ELR (cell line): ENCODE results near the gene RB1.
"Not testable (repeated sequence)": the region's sequence is repeated elsewhere in the genome, so short reads cannot be mapped to it uniquely, and the experiment has no call there.

Experiments used
- DNase-seq: peaks from one replicate; pipeline ENCODE4 v3.0.0-alpha.2; 2015; ENCODE audit warnings: low read depth

RB1 gene

GRCh38 chr13:48410199-48410598 lies 106.6 kb downstream of the RB1 start:
- no peak for DNase-seq

GRCh38 chr13:48411147-48411794 lies 107.7 kb downstream of the RB1 start:
- no peak for DNase-seq

GRCh38 chr13:48411841-48412531 lies 108.4 kb downstream of the RB1 start:
- DNase-seq, result peak; percentile 45

GRCh38 chr13:48412881-48413351 lies 109.4 kb downstream of the RB1 start, which contains the start of gene LPAR6:
LPAR6 (minus strand) TSS chr13:48413113; CDS start chr13:48412423, 690 bp downstream.
- DNase-seq, result peak; percentile 63

- DNase-seq, result no peak
Observed at GRCh38 chr13:48414501-48414900, 111.0 kb downstream of the RB1 start.

GRCh38 chr13:48415516-48415915 lies 112.0 kb downstream of the RB1 start:
- DNase-seq, result no peak

- DNase-seq, result not testable (repeated sequence)
Observed at GRCh38 chr13:48422003-48422402, 118.5 kb downstream of the RB1 start.

- no peak for DNase-seq
Observed at GRCh38 chr13:48424212-48424611, 120.7 kb downstream of the RB1 start.

- no peak for DNase-seq
Observed at GRCh38 chr13:48426052-48426451, 122.5 kb downstream of the RB1 start.

- not testable (repeated sequence) for DNase-seq
Observed at GRCh38 chr13:48426755-48427298, 123.3 kb downstream of the RB1 start.

- DNase-seq, result no peak
Observed at GRCh38 chr13:48429036-48429435, 125.5 kb downstream of the RB1 start.

- no peak for DNase-seq
Observed at GRCh38 chr13:48429886-48430285, 126.3 kb downstream of the RB1 start.

- DNase-seq, result no peak
Observed at GRCh38 chr13:48431431-48431830, 127.9 kb downstream of the RB1 start.

- peak; percentile 19 for DNase-seq
Observed at GRCh38 chr13:48431987-48432615, 128.6 kb downstream of the RB1 start.

GRCh38 chr13:48434200-48434599 lies 130.6 kb downstream of the RB1 start:
- DNase-seq, result no peak

GRCh38 chr13:48436661-48437288 lies 133.2 kb downstream of the RB1 start:
- no peak for DNase-seq

- DNase-seq, result no peak
Observed at GRCh38 chr13:48437371-48437770, 133.8 kb downstream of the RB1 start.

GRCh38 chr13:48443442-48444208 lies 140.1 kb downstream of the RB1 start:
- DNase-seq, result no peak

- peak; percentile 78 for DNase-seq
Observed at GRCh38 chr13:48446464-48446863, 142.9 kb downstream of the RB1 start.

GRCh38 chr13:48448285-48448958 lies 144.9 kb downstream of the RB1 start:
- DNase-seq, result peak; percentile 40
